B cell (primary cell): Measurements from ENCODE around the gene AQP5.

Source experiments
- EZH2 ChIP-seq: IDR thresholded peaks from 2 replicates; pipeline ENCODE4 v1.6.1; 2012; ENCODE audit warnings: borderline replicate concordance, low read depth, mild to moderate bottlenecking, moderate library complexity, low read length; ENCODE audit not compliant: insufficient read depth, poor library complexity, severe bottlenecking
- TF ChIP-seq, protein P1 (sequence below): fragments of 200-600 bp; IDR thresholded peaks from one replicate; pipeline ENCODE4 v1.8.0; 2022; ENCODE audit warnings: antibody characterized with exemption, mild to moderate bottlenecking

DNA sequence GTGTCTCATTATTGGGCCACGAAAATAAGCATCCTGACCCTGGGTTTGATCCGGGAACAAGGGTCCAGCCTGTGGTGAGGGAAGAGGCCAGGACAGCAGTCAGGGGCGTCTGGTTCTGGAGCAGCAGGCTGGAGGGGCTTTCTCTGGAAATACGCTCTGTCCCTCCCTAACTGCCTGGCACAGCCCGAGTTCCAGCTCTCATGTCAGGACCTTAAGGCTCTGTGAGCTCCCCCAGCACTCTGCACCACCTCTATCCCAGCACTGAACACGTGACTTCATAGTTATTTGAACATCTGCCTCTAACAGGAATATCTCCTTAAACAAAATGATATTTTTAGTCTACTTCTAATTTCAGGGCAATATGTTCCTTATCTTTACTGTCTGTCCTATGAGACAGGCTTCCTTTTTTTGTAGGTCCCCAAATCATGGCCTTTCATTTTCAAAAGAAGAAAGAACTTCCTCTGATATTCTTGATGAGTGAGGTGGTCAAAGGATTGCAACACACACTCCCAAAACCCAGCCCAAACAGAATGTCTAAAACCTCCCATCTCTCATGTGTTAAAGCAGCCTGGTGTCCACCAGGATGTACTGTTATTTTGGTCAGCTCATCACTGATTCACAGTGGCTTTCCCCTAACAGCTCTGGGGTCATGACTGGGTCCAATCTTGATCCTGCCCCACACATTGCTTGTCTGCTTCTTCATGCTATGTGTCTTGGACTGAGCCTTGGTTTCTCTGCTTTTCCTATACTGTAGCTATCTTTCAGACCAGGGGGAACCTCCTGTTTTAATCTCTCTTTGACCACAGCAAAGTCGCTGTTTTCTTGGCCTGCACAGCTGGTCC is 20.8 kb downstream of the AQP5 start:
- TF ChIP-seq, protein P1, sequence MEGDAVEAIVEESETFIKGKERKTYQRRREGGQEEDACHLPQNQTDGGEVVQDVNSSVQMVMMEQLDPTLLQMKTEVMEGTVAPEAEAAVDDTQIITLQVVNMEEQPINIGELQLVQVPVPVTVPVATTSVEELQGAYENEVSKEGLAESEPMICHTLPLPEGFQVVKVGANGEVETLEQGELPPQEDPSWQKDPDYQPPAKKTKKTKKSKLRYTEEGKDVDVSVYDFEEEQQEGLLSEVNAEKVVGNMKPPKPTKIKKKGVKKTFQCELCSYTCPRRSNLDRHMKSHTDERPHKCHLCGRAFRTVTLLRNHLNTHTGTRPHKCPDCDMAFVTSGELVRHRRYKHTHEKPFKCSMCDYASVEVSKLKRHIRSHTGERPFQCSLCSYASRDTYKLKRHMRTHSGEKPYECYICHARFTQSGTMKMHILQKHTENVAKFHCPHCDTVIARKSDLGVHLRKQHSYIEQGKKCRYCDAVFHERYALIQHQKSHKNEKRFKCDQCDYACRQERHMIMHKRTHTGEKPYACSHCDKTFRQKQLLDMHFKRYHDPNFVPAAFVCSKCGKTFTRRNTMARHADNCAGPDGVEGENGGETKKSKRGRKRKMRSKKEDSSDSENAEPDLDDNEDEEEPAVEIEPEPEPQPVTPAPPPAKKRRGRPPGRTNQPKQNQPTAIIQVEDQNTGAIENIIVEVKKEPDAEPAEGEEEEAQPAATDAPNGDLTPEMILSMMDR: no peak
- TF ChIP-seq EZH2: no peak
